ENCODE data around the gene MRPL37.

Gene MRPL37

DNA sequence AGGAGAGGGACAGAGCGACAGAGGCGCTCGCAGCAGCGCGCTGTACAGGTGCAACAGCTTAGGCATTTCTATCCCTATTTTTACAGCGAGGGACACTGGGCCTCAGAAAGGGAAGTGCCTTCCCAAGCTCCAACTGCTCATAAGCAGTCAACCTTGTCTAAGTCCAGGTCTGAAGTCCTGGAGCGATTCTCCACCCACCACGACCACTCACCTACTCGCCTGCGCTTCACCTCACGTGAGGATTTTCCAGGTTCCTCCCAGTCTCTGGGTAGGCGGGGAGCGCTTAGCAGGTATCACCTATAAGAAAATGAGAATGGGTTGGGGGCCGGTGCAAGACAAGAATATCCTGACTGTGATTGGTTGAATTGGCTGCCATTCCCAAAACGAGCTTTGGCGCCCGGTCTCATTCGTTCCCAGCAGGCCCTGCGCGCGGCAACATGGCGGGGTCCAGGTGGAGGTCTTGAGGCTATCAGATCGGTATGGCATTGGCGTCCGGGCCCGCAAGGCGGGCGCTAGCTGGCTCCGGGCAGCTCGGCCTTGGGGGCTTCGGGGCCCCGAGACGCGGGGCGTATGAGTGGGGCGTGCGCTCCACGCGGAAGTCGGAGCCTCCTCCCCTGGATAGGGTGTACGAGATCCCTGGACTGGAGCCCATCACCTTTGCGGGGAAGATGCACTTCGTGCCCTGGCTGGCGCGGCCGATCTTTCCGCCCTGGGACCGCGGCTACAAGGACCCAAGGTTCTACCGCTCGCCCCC is at the start of gene MRPL37, which contains the start of gene CYB5RL:
MRPL37 (plus strand) TSS at position 403 of the 754 bp plus-strand sequence; CDS start at position 480, 77 bp downstream.
CYB5RL (minus strand) TSS at position 266 of the 754 bp plus-strand sequence. CDS start 4,414 bp downstream, outside the sequence.
- in situ Hi-C loops (cut with MboI; ENCODE audit: low pct_unique_long_range_greater_than_20kb, low sequenced_read_pairs, unreplicated experiment), result no loop called here
- TF ChIP-seq, protein P1, sequence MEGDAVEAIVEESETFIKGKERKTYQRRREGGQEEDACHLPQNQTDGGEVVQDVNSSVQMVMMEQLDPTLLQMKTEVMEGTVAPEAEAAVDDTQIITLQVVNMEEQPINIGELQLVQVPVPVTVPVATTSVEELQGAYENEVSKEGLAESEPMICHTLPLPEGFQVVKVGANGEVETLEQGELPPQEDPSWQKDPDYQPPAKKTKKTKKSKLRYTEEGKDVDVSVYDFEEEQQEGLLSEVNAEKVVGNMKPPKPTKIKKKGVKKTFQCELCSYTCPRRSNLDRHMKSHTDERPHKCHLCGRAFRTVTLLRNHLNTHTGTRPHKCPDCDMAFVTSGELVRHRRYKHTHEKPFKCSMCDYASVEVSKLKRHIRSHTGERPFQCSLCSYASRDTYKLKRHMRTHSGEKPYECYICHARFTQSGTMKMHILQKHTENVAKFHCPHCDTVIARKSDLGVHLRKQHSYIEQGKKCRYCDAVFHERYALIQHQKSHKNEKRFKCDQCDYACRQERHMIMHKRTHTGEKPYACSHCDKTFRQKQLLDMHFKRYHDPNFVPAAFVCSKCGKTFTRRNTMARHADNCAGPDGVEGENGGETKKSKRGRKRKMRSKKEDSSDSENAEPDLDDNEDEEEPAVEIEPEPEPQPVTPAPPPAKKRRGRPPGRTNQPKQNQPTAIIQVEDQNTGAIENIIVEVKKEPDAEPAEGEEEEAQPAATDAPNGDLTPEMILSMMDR (IDR thresholded peaks at IDR 0.05; ENCODE audit: extremely low read depth, insufficient read depth, missing control alignments), result no peak
- DNase-seq (ENCODE audit: low spot score), result peak; percentile 98

- in situ Hi-C loops (cut with MboI; ENCODE audit: low pct_unique_long_range_greater_than_20kb, low sequenced_read_pairs, unreplicated experiment), result no loop called here
- no peak for DNase-seq (ENCODE audit: low spot score)
- TF ChIP-seq, protein P1 (IDR thresholded peaks at IDR 0.05; ENCODE audit: extremely low read depth, insufficient read depth, missing control alignments), result no peak
These were observed 49.0 kb upstream of the MRPL37 start for GRCh38 chr1:54151013-54151412.

DNA sequence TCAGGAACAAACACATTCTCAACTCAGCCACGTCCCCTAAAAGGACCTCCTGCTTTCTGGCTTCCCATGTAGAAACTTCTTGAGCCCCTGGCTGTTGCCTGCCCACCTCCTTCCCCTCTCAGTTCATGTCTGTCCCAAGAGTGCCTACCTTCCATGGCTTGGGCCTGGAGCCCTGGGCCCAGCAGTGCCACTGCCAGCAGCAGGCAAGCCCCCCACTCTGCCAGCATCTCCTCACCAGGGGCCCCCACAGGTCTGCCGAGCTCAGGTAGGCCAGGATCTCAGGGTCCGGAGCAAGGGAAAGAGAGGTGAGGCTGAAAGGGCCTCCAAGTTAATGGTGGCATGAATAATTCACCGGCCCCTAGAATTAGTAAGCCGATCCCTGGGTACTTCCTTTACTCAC is 47.3 kb upstream of the MRPL37 start, which contains the start of gene CDCP2:
CDCP2 (minus strand) TSS at position 305 of the 400 bp plus-strand sequence; CDS start at position 227, 78 bp downstream.
- no peak for DNase-seq (ENCODE audit: low spot score)
- in situ Hi-C loops (cut with MboI; ENCODE audit: low pct_unique_long_range_greater_than_20kb, low sequenced_read_pairs, unreplicated experiment), result no loop called here
- TF ChIP-seq, protein P1 (IDR thresholded peaks at IDR 0.05; ENCODE audit: extremely low read depth, insufficient read depth, missing control alignments), result no peak

DNA sequence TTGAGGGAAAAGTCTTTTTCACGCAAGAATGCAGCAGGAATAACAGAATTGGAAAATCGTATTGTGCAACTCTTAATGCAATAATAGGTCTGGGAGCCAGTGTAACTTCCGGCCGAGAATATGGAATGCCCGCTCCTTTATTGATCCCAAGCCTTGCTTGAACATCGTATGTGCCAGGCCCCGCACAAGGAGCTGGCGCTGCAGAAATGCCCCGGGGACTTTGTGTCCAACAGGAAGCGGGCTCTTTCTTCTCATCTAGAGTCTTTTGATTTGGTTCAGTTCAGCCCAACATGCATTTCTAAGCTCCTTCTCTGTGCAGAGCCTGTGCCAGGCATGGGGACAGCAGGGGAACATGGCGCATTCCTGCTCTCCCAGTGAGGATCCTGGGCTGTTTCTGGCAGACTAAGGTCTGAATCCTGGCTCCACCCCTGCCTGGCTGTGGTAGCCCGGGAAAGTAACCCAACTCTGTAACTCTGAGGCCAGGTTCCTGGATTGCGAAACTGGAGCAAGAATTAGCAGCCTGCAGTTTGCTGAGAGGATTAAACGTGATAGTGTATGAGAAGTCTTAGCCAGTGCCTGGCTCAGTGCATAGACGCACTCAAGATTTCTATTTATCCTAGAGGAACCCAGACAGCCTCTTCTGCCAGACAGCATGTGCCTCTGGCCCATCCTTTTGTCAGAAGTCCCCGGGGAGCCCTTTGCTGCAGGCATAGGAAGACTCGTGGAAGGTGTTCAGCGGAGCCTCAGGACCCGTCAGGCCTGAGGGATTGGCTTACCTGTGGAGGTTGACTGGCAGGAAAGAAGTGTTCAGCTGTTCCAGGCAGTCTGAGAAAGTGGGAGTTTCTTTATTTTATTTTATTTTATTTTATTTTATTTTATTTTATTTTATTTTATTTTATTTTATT is 46.2 kb upstream of the MRPL37 start:
- in situ Hi-C loops (cut with MboI; ENCODE audit: low pct_unique_long_range_greater_than_20kb, low sequenced_read_pairs, unreplicated experiment), result no loop called here
- TF ChIP-seq, protein P1 (IDR thresholded peaks at IDR 0.05; ENCODE audit: extremely low read depth, insufficient read depth, missing control alignments), result no peak
- DNase-seq (ENCODE audit: low spot score), result no peak

DNA sequence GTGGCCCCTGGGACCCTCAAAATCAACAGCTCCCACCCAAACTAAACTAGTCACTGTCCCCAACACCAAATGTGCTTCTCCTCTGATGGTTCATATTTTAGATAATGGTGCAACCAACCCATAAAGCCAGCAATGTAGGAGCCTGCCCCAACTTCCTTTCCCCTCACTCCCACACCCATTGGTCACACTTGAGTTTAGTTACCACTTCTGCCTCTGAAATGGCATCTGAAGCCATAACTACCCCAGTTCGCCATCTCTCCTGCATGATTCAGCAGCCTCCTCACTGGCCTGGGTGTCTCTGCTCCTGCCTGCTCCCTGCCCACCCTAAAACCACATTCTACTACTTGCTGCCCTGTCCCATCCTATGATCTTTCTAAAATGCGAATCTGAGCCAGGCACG is 43.8 kb upstream of the MRPL37 start:
- in situ Hi-C loops (cut with MboI; ENCODE audit: low pct_unique_long_range_greater_than_20kb, low sequenced_read_pairs, unreplicated experiment), result no loop called here
- TF ChIP-seq, protein P1 (IDR thresholded peaks at IDR 0.05; ENCODE audit: extremely low read depth, insufficient read depth, missing control alignments), result no peak
- DNase-seq (ENCODE audit: low spot score), result no peak

DNA sequence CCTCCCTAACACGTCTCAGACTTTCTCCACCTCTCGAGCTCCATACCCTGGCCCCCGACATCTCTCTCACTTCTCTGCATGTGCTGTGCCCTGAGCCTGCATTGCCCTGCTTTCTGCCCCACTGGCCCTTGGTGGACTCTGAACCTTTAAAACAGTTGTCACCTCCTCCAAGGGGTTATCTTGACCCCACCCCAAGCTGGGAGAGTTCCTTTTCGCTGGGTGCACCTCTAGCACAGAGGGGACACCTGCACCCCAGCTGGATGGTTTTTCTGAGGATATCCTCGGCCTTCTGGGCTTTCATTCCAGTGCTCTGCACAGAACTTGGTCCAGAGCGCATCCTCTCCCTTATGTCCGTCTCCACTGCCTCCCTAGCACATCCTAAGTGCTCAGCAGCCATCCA is 43.0 kb upstream of the MRPL37 start:
- TF ChIP-seq, protein P1 (IDR thresholded peaks at IDR 0.05; ENCODE audit: extremely low read depth, insufficient read depth, missing control alignments), result no peak
- DNase-seq (ENCODE audit: low spot score), result no peak
- in situ Hi-C loops (cut with MboI; ENCODE audit: low pct_unique_long_range_greater_than_20kb, low sequenced_read_pairs, unreplicated experiment), result no loop called here

Data from GM13977 (cell line).